HCT116 (cell line): ENCODE results near the gene MEGF6. TPM values are rescaled to one million over a fixed set of nuclear protein-coding genes. Genes with fewer than 3 reads are reported as not detected.

Experiments
- ATAC-seq: fragments of 200-7000 bp; cut with Tn5 transposase; 2 replicates; pipeline ENCODE4 v1.9.1; 2020; ENCODE audit warnings: mild to moderate bottlenecking, moderate library complexity
- BruUV-seq: library from RNA; stranded (reverse); fragments of 400-500 nt; replicated peaks from 2 replicates; lab custom pipeline; 2021; lab: Mats Ljungman, UMichigan
- CTCF ChIA-PET: fragments of 300-600 bp; sonication (Branson Sonifier 250); formaldehyde crosslinking; loops from one replicate; lab custom pipeline; 2021; ENCODE audit warnings: antibody characterized with exemption; lab: Charles Lee
- POLR2A ChIA-PET: fragments of 300-600, 350-600 bp; sonication (Branson Sonifier 250); formaldehyde crosslinking; loops from one replicate; lab custom pipeline; 2021; ENCODE audit warnings: antibody characterized with exemption; lab: Charles Lee
- RAD21 ChIA-PET, 2 experiments: fragments of 300-600 bp; sonication (Branson Sonifier 250); formaldehyde crosslinking; loops; one replicate each; lab custom pipeline; 2023; ENCODE audit warnings: low total read pairs in 2 of 2; ENCODE audit not compliant: uncharacterized antibody in 2 of 2, unreplicated experiment in 2 of 2, low non-redundant PET in 1 of 2; lab: Charles Lee
- DNase-seq: peaks from one replicate; pipeline ENCODE4 v3.0.0-alpha.2; 2010; ENCODE audit warnings: low read depth, low spot score
- H2AFZ ChIP-seq: fragments of 200-600 bp; shearing (Covaris generic), sonication (generic); 2 replicates; pipeline ENCODE4 v1.6.1; 2017; ENCODE audit warnings: low read depth, mixed run types, mixed read lengths, antibody characterized with exemption, low read length; ENCODE audit not compliant: poor library complexity, severe bottlenecking
- H3K27ac ChIP-seq: 2 replicates; pipeline ENCODE4 v1.5.1; 2012; ENCODE audit warnings: low read depth, low read length
- H3K27me3 ChIP-seq: fragments of 200-600 bp; sonication (generic); 2 replicates; pipeline ENCODE4 v1.6.1; 2016; ENCODE audit warnings: mixed run types, low read length, mixed read lengths; ENCODE audit not compliant: insufficient read depth
- H3K36me3 ChIP-seq, 2 experiments: fragments of 200-500 bp in 1 of 2; fragments of 200-600 bp in 1 of 2; sonication (Bioruptor generic) in 1 of 2; sonication (generic) in 1 of 2; 2 replicates each; pipeline versions ENCODE4 v1.5.1 to v1.6.1; 2014 to 2016; ENCODE audit warnings: low read length in 2 of 2, inconsistent platforms in 1 of 2, mixed read lengths in 1 of 2, mixed run types in 1 of 2; ENCODE audit not compliant: insufficient read depth in 2 of 2, control insufficient read depth in 1 of 2
- H3K4me1 ChIP-seq, 2 experiments: fragments of 200-600 bp in 1 of 2; sonication (generic) in 1 of 2; 2 replicates each; pipeline versions ENCODE4 v1.5.1 to v1.6.1; 2012 to 2017; ENCODE audit warnings: low read length in 2 of 2, inconsistent platforms in 1 of 2, mild to moderate bottlenecking in 1 of 2, mixed read lengths in 1 of 2, mixed run types in 1 of 2, moderate library complexity in 1 of 2; ENCODE audit not compliant: insufficient read depth in 2 of 2, control insufficient read depth in 1 of 2
- H3K4me2 ChIP-seq: fragments of 200-600 bp; sonication (generic); 2 replicates; pipeline ENCODE4 v1.6.1; 2017; ENCODE audit warnings: mixed run types, low read length, mixed read lengths
- H3K4me3 ChIP-seq, 2 experiments: fragments of 200-600 bp in 1 of 2; sonication (generic) in 1 of 2; replicated peaks in 1 of 2; 2 replicates each; pipeline ENCODE4 v1.5.1; 2011 to 2016; ENCODE audit warnings: low read length in 2 of 2, control low read depth in 1 of 2, low read depth in 1 of 2, mild to moderate bottlenecking in 1 of 2, mixed read lengths in 1 of 2, mixed run types in 1 of 2
- H3K79me2 ChIP-seq: fragments of 200-600 bp; sonication (generic); 2 replicates; pipeline ENCODE4 v1.6.1; 2017; ENCODE audit warnings: mild to moderate bottlenecking, mixed run types, low read length, moderate library complexity, mixed read lengths; ENCODE audit not compliant: insufficient read depth
- H3K9ac ChIP-seq: fragments of 200-600 bp; sonication (generic); 2 replicates; pipeline ENCODE4 v1.6.1; 2016; ENCODE audit warnings: low read length, mixed read lengths
- H3K9me2 ChIP-seq: fragments of 200-600 bp; sonication (generic), shearing (Covaris generic); 2 replicates; pipeline ENCODE4 v1.6.1; 2017; ENCODE audit warnings: mixed run types, mild to moderate bottlenecking, moderate library complexity; ENCODE audit not compliant: insufficient read depth
- H3K9me3 ChIP-seq, 2 experiments: fragments of 200-500 bp in 1 of 2; fragments of 200-600 bp in 1 of 2; sonication (Bioruptor generic) in 1 of 2; sonication (generic) in 1 of 2; 2 replicates each; pipeline ENCODE4 v1.6.1; 2014 to 2017; ENCODE audit warnings: low read length in 2 of 2, mixed read lengths in 2 of 2, inconsistent platforms in 1 of 2, low read depth in 1 of 2, mild to moderate bottlenecking in 1 of 2, mixed run types in 1 of 2, moderate library complexity in 1 of 2; ENCODE audit not compliant: control insufficient read depth in 1 of 2, insufficient read depth in 1 of 2
- H4K20me1 ChIP-seq: fragments of 200-600 bp; sonication (generic), shearing (Covaris generic); 2 replicates; pipeline ENCODE4 v1.6.1; 2017; ENCODE audit warnings: mixed run types, mild to moderate bottlenecking, moderate library complexity; ENCODE audit not compliant: insufficient read depth
- CBX3 ChIP-seq: IDR thresholded peaks from 2 replicates; pipeline ENCODE4 v1.6.1; 2012; ENCODE audit warnings: low read depth
- CEBPB ChIP-seq: IDR thresholded peaks from 2 replicates; pipeline ENCODE4 v1.6.1; 2012; ENCODE audit warnings: low read depth
- EZH2phosphoT487 ChIP-seq: fragments of 200-600 bp; IDR thresholded peaks from 2 replicates; pipeline ENCODE4 v1.6.1; 2018; ENCODE audit warnings: antibody characterized with exemption, borderline replicate concordance
- POLR2A ChIP-seq: IDR thresholded peaks from 2 replicates; pipeline ENCODE4 v1.7.0; 2011; ENCODE audit warnings: borderline replicate concordance; ENCODE audit not compliant: insufficient read depth, insufficient read length; ENCODE audit errors: extremely low read depth
- POLR2AphosphoS5 ChIP-seq: IDR thresholded peaks from 2 replicates; pipeline ENCODE4 v1.6.1; 2011; ENCODE audit warnings: mild to moderate bottlenecking, low read depth, low read length, moderate library complexity
- RAD21 ChIP-seq: IDR thresholded peaks from 2 replicates; pipeline ENCODE4 v1.6.1; 2012; ENCODE audit warnings: low read depth, mild to moderate bottlenecking
- SP1 ChIP-seq: IDR thresholded peaks from 2 replicates; pipeline ENCODE4 v1.6.1; 2012; ENCODE audit warnings: low read depth
- TCF7L2 ChIP-seq: IDR thresholded peaks from 2 replicates; pipeline ENCODE4 v1.7.0; 2011; ENCODE audit warnings: borderline replicate concordance, inconsistent platforms; ENCODE audit not compliant: insufficient read depth, insufficient read length; ENCODE audit errors: extremely low read depth
- YY1 ChIP-seq: IDR thresholded peaks from 2 replicates; pipeline ENCODE4 v1.6.1; 2011; ENCODE audit warnings: low read length, low read depth, moderate library complexity, mild to moderate bottlenecking; ENCODE audit not compliant: insufficient replicate concordance; ENCODE audit errors: extremely low read depth
- ZFX ChIP-seq: fragments of 450-650 bp; IDR thresholded peaks from 2 replicates; pipeline ENCODE4 v1.6.1; 2017
- intact Hi-C: fragments of 100-400 bp; cut with micrococcal nuclease; formaldehyde crosslinking; loops from 2 replicates; pipeline ENCODE4 v1.10.0; 2022
- total RNA-seq: library from RNA; stranded (reverse); gene quantifications from one replicate; pipeline ENCODE4 v1.2.1, GENCODE V29; 2021; ENCODE audit not compliant: unreplicated experiment
- TF ChIP-seq, protein P1 (sequence below): IDR thresholded peaks from 2 replicates; pipeline ENCODE4 v1.6.1; 2012; ENCODE audit warnings: low read depth
- TF ChIP-seq, protein P2 (sequence below), 3 experiments: fragments of 200-600 bp in 1 of 3; sonication (generic) in 1 of 3; IDR thresholded peaks in 2 of 3; conservative IDR thresholded peaks in 1 of 3; 2 replicates each; pipeline ENCODE4 v1.5.1; 2012 to 2017; ENCODE audit warnings: low read depth in 2 of 3, low read length in 2 of 3, antibody characterized with exemption in 1 of 3, borderline replicate concordance in 1 of 3, control low read depth in 1 of 3, mild to moderate bottlenecking in 1 of 3, mixed read lengths in 1 of 3, mixed run types in 1 of 3, moderate library complexity in 1 of 3; ENCODE audit not compliant: insufficient read depth in 1 of 3
- TF ChIP-seq, protein P3 (sequence below): IDR thresholded peaks from 2 replicates; pipeline ENCODE4 v1.6.1; 2012

MEGF6 gene
- total RNA-seq, 1 experiment from 2014 or later = 47.6 TPM

DNA sequence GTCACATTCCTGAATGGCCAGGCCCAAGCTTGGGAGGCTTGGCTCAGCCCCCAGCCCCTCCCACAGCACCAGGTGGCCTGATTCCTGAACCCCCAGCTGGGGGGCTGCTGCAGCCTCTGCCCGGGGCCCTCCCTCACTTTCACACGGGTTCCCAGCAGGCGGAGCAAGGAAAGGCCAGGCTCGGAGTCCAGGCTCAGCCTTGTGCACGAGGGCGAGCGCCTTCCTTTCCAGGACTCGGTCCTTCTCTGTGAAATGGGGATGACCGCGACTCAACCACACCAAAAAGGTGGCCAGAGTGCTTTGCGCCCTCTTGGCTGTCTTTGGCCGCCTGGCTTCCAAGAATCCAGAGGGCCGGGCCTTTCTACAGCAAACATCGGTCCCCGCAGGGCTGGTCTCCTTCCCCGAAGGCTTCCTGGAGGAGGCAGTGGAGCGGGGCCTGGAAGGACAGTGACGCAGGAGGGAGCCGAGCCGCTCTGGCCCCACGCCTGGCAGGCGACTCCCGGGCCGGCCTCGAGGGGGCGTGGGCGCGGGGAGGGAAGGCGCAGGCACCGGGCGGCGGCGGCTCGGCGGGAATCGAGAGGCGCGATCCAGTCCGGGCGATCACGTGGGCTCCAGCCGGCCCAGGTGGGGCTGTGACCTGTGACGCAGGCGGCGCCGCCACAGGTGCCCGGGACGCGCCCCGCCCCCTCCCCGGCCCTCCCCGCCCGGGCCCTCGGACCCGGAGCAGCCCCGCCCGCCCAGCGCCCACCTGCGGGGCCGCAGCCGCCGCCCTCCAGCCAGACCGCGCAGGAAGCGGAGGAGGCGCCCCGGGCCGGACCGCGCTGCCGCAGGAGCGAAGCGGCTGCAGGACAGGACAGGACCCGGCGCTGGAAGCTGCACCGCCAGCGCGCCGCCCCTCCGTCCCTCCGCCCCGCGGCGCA, 157.2 kb downstream of the MEGF6 start, which contains the start of gene ARHGEF16:
Gene ARHGEF16 (plus strand): TSS at position 775 of the 920 bp plus-strand sequence. CDS start 8,420 bp downstream, outside the sequence.
- H3K9me3 ChIP-seq = no peaks in the 10 kb centered on the region
- no peaks in the 10 kb centered on the region for H3K36me3 ChIP-seq
- CTCF ChIA-PET = interaction anchor here (0.8 to 2.5 kb wide), 17 partner anchors 18 to 348 kb away, joined by 3 to 136 read pairs (median 7); partner anchors contain the start of genes LRRC47 and TPRG1L
- peak within 1 kb of the TSS; percentile 63 to 84 for H3K4me3 ChIP-seq
- no peaks in the 10 kb centered on the region for H3K27me3 ChIP-seq
- H2AFZ ChIP-seq = no peak within 1 kb of the TSS
- BruUV-seq = no TSS peak
- peak within 1 kb of the TSS; percentile 80 for H3K27ac ChIP-seq
- peak; percentile 66 for DNase-seq
- H4K20me1 ChIP-seq = no peaks in the 10 kb centered on the region
- peak; percentile 77 for ATAC-seq
- H3K9me2 ChIP-seq = no peaks in the 10 kb centered on the region
- peaks cover 14 to 29% of the 10 kb centered on the region in 2 experiments for H3K4me1 ChIP-seq
- peaks cover 15% of the 10 kb centered on the region for H3K79me2 ChIP-seq
- RAD21 ChIA-PET = interaction anchor here (0.5 to 1.8 kb wide), 4 partner anchors 17 to 270 kb away, joined by 3 to 9 read pairs (median 3); no protein-coding TSS in a partner anchor
- peak within 1 kb of the TSS; percentile 99 for H3K4me2 ChIP-seq
- POLR2A ChIA-PET = interaction anchor here (1.2 kb wide), 1 partner anchor 270 kb away, joined by 3 read pairs; no protein-coding TSS in a partner anchor
- intact Hi-C loops = loop anchor here (1.0 to 5.0 kb wide), 5 partner anchors 30 to 403 kb away; partner anchors contain the start of genes CEP104 and DFFB
- H3K9ac ChIP-seq = peak within 1 kb of the TSS; percentile 75
- TF ChIP-seq POLR2A (no peak), RAD21 (no peak), TCF7L2 (no peak), EZH2phosphoT487 (no peak), CBX3 (no peak), SP1 (no peak), YY1 (peak; percentile 51), POLR2AphosphoS5 (peak; percentile 45), ZFX (peak; percentile 43; the same call in 1 of the 2 replicates), CEBPB (no peak)
- TF ChIP-seq, protein P1, sequence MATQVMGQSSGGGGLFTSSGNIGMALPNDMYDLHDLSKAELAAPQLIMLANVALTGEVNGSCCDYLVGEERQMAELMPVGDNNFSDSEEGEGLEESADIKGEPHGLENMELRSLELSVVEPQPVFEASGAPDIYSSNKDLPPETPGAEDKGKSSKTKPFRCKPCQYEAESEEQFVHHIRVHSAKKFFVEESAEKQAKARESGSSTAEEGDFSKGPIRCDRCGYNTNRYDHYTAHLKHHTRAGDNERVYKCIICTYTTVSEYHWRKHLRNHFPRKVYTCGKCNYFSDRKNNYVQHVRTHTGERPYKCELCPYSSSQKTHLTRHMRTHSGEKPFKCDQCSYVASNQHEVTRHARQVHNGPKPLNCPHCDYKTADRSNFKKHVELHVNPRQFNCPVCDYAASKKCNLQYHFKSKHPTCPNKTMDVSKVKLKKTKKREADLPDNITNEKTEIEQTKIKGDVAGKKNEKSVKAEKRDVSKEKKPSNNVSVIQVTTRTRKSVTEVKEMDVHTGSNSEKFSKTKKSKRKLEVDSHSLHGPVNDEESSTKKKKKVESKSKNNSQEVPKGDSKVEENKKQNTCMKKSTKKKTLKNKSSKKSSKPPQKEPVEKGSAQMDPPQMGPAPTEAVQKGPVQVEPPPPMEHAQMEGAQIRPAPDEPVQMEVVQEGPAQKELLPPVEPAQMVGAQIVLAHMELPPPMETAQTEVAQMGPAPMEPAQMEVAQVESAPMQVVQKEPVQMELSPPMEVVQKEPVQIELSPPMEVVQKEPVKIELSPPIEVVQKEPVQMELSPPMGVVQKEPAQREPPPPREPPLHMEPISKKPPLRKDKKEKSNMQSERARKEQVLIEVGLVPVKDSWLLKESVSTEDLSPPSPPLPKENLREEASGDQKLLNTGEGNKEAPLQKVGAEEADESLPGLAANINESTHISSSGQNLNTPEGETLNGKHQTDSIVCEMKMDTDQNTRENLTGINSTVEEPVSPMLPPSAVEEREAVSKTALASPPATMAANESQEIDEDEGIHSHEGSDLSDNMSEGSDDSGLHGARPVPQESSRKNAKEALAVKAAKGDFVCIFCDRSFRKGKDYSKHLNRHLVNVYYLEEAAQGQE = no peak
- TF ChIP-seq, protein P2, sequence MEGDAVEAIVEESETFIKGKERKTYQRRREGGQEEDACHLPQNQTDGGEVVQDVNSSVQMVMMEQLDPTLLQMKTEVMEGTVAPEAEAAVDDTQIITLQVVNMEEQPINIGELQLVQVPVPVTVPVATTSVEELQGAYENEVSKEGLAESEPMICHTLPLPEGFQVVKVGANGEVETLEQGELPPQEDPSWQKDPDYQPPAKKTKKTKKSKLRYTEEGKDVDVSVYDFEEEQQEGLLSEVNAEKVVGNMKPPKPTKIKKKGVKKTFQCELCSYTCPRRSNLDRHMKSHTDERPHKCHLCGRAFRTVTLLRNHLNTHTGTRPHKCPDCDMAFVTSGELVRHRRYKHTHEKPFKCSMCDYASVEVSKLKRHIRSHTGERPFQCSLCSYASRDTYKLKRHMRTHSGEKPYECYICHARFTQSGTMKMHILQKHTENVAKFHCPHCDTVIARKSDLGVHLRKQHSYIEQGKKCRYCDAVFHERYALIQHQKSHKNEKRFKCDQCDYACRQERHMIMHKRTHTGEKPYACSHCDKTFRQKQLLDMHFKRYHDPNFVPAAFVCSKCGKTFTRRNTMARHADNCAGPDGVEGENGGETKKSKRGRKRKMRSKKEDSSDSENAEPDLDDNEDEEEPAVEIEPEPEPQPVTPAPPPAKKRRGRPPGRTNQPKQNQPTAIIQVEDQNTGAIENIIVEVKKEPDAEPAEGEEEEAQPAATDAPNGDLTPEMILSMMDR (IDR thresholded peaks at IDR 0.05 in 2 of 3, conservative IDR thresholded peaks at IDR 0.05 in 1 of 3; ENCODE audit: borderline replicate concordance in 1 of 3, insufficient read depth in 1 of 3, low read depth in 2 of 3, low read length in 2 of 3) = peak in 2 of 3 experiments; percentile 42 to 53; a peak in 3 of 6 replicates
- TF ChIP-seq, protein P3, sequence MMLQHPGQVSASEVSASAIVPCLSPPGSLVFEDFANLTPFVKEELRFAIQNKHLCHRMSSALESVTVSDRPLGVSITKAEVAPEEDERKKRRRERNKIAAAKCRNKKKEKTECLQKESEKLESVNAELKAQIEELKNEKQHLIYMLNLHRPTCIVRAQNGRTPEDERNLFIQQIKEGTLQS = no peak
